ENCODE data around the gene C1orf94.

- TF ChIP-seq EZH2 (IDR thresholded peaks at IDR 0.05; ENCODE audit: borderline replicate concordance, insufficient read depth, low read length, poor library complexity, severe bottlenecking), result no peak
- TF ChIP-seq MXI1 (conservative IDR thresholded peaks at IDR 0.05; ENCODE audit: poor library complexity, severe bottlenecking), result no peak
- no peak for TF ChIP-seq CTCF (IDR thresholded peaks at IDR 0.05; ENCODE audit: poor library complexity, severe bottlenecking)
- TF ChIP-seq REST (IDR thresholded peaks at IDR 0.05; ENCODE audit: borderline replicate concordance), result no peak
- TF ChIP-seq EP300 (conservative IDR thresholded peaks at IDR 0.05; ENCODE audit: poor library complexity, severe bottlenecking), result no peak
- no peak for TF ChIP-seq TAF1 (IDR thresholded peaks at IDR 0.05; ENCODE audit: low read depth)
Measured at GRCh38 chr1:34155860-34156259, 20.8 kb upstream of the C1orf94 start.

Measured in neural cell (in vitro differentiated cells).